ENCODE data around the gene GRIK2. TPM values are rescaled to one million over a fixed set of nuclear protein-coding genes. Genes with fewer than 3 reads are reported as not detected.
"Not testable (repeated sequence)": the region's sequence is repeated elsewhere in the genome, so short reads cannot be mapped to it uniquely, and the experiment has no call there.

Gene GRIK2
- polyA plus RNA-seq (ENCODE audit: insufficient read length) = 1.3 TPM

DNA sequence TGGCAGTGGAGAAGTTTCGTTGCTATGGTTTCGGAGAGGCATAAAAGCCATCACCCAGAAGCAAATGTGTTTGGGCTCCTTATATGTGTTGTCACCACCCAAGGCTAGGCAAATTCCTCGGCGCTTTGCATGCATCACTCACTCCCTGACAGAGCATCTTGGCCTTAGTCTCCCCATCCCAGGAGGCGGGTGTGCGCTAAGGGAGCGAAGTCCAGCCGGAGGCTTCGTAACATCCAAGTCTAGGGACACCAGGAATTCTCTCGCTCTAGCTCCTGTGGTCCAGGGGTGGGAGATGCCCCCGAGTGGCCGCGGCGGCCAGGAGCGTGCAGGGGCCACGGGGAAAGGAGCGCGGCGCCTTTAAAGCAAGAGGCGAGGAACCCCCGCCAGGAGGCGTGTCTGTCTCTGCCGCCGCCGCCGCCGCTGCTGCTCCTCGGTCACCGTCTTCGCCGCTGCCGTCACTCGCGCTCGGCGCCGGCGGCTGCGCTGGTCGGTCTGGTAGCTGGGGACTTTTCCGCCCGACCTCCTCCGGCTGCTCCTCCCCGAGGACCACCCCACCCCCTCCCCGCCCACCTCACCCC lies at the start of gene GRIK2:
GRIK2 (plus strand) TSS at position 458 of the 578 bp plus-strand sequence.
- no peak for DNase-seq (ENCODE audit: low read depth)

DNA sequence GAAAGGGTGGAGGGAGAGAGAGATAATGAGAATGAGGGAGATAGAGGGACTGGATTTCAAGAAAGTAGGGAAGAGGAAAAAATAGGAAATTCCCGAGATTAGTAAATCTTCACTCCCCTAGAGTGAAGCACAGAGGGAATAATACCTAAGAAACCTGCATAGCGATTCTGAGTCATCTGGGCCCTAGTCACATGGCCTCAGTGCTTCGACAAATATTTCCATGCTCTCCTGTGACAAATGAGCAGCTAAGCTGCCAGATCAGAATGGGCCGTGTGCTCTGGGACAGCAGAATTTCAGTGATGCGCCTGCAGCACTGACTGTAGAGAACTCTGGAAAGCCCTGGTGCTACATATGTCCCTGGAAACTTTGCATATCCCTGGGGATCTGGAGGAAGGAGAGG lies 48.6 kb upstream of the GRIK2 start:
- DNase-seq (ENCODE audit: low read depth) = no peak

DNA sequence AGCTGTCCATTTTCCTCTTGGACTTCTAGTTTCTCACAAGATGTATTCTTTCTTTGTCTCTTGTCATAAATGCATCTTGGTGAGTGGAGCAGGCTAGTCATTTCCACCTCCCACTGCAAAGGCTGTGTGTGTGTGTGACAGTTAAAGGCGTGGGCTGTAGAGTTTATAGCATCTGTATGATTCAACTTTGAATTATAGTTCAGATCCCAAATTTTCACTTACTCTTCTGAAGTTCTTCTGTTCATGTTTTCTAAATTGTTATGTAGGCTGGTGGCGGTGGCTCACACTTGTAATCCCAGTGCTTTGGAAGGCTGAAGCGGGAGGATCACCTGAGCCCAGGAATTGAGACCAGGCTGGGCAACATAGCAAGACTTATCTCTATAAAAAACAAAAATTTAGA lies 44.7 kb upstream of the GRIK2 start:
- DNase-seq (ENCODE audit: low read depth) = no peak

DNA sequence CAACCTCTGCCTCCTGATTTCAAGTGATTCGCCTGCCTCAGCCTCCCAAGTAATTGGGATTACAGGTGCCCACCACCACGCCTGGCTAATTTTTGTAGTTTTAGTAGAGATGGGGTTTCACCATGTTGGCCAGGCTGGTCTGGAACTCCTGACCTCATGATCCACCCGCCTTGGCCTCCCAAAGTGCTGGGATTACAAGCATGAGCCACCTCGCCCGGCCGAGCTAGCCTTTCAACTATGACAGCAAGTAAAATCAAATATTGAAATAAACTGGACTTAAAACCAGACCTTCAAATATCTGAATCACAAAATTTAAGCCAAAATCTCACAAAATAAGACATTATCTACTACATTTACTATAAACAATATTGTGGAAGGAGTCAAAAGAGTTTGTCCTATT lies 42.9 kb upstream of the GRIK2 start:
- not testable (repeated sequence) for DNase-seq (ENCODE audit: low read depth)

DNA sequence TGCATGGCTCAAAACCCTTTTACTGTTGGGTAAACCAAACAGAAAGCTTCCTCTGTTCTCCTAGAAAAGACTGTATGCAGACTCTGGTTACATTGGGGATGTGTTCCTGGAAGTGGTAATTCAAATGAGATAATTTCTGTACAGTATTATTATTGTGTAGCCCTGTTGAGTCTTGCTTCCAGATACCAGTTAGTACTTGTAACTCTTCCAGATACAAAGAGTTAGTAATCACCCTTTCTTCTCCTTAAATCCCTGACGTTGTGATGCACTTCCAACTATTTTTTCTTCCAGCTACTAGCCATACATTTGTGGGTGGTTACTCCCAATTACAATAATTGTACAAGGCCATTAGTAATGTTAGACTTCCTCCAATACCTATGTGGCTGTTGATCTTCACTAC lies 42.3 kb upstream of the GRIK2 start:
- DNase-seq (ENCODE audit: low read depth) = no peak

DNA sequence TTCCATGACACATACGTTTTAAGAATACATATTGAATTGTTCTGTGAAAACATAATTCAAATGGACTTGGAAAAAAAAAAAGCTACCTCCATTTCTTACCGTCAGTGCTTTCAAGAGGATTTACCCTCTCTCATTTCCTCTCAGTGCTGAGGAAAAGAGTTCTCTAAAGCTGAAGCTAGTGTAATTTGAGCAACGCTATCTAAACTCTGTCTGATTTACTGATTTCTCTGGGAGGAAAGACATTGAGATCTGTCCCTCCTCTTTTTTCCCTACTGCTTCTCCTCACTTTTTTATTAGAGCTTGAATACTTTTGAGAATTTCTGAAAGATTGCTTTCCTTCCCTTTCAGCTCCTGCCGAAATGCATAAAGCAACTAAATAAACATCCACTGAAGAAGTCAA lies 41.2 kb upstream of the GRIK2 start:
- no peak for DNase-seq (ENCODE audit: low read depth)

DNA sequence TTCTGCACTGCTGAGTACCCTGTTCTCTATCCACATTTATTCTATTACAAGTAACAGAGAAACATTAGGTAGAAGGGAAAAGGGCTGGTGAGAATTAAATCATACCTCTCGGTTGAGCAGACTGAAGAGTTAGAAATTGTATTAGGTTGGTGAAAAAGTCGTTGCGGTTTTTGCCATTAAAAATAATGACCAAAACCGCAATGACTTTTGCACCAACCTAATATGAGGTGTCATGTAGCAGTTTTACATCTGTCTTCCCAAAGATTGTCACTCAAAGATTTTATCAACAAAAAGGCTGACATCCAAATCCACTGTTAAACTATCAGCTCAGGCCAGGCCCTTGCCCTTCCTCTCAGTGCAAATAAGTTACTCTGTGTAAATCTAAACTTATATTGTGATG lies 28.3 kb upstream of the GRIK2 start:
- DNase-seq (ENCODE audit: low read depth) = no peak

DNA sequence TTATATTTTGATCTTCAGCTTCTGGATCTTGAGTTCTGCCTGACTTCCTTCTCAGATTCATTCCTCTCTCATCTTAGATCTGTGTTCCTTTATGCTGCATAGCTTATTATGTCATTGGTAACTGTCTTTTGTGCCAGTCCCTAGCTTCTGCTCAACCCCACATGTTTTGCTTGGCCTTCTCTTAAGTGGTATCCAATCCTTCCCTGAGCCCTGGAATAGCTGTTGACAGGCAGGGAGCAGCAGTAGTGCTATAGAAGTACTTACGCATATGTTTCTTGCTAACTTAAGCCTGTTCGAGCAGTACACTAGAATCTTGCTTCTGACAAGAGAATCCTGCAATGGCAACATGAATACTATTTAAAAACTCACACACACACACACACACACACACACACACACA lies 13.6 kb upstream of the GRIK2 start:
- no peak for DNase-seq (ENCODE audit: low read depth)

DNA sequence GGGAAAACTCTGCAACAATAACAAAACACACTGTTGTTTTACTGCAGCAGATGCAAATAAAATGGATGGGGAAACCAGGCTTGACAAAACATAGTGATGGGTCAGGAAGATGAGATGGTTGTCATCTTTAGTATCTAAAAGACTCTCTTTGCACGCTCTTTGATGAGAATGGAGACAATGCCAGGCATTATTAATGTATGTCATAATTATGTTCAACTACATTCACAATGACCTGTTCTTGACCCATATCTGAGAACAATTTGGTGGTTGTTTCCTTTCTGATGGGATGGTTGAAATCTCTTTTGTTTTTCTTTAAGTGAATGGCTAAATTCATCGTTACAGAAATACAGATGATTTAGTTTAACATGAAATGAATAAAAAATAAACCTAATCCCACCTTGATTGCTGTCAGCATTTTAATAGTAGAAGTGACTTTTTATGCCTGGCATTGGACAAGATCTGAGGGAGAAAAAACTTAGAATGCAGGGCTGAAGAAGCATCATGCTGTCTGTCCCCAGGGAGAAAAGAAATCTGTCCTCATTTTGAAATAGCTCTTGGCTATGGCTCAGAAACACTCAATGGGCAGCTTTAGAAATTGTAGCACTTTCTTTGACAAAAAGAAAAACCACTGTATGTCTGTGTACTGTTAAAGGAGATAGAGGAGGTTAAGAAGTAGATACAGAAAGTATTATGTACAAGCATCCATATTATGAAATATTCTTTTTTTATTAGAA lies 12.4 kb upstream of the GRIK2 start:
- DNase-seq (ENCODE audit: low read depth) = no peak

DNA sequence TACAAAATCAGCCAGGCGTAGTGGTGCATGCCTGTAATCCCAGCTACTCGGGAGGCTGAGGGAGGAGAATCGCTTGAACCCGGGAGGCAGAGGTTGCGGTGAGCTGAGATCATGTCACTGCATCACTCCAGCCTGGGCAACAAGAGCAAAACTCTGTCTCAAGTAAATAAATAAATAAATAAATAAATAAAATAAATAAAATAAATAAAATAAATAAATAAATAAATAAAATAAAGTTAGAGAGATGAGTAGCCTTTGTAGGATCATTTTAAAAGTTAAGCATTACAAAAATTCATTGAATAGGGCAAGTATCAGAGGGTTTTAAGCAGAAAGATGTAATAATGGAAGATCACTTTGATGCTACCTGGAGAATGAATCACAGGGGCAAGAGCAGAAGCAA lies 9.8 kb upstream of the GRIK2 start:
- DNase-seq (ENCODE audit: low read depth) = not testable (repeated sequence)

DNA sequence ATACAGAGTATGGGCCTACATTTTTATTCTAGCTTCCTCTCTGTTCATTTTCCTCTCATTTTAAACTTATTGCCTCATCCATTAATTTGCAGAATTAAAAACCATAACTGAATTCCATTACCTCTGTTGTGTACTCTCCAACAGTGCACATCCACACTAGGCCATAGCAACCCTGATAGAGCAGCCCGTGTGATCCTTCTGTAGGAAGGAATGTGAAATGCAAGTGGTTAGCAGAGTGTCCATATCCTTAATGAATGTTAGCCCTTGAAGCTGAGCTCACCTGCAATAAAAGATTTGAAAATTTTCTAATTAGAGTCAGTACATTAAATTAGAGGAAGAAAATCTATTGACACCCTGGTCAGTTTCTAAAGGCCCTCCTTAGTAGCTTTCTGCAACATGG lies 6.5 kb upstream of the GRIK2 start:
- DNase-seq (ENCODE audit: low read depth) = no peak

DNA sequence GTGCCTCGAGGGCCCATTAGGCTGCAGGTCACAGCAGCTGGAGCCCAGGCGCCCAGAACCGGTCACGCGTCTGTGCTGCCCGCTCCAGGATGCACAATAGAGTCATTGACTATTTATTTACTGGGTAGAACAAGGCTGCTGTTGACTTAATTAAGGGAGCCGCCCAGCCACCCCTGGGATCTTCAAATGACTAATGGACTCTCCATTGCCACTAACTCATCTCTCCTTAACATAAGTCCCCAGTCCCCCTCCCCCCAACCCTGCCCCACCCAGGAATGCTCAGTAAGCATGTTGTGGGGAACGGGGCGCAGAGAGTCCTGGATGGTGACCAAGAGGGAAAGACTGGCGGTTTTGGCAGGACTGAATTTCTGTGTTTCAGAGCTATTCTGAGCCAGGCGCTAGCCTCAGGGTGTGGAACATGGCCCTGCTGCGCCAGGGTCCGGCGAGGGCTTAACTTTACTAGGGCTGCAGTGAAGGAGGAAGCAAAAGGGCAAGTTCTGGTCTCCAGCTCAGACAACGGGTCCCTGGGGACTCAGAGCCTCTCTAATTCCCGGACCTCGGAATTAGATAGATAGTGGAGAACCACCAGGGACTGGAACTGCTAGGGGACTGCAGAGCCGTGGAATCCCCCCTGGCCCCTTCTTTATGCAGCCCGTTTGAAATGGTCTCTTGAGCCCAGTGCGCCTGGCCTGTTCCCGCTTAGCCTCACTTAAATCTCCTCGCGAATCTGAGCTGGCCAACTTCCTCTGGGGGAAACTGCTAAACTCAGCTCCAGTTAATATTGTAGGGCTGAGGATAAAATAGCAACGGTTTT lies 1.5 kb upstream of the GRIK2 start:
- no peak for DNase-seq (ENCODE audit: low read depth)

DNA sequence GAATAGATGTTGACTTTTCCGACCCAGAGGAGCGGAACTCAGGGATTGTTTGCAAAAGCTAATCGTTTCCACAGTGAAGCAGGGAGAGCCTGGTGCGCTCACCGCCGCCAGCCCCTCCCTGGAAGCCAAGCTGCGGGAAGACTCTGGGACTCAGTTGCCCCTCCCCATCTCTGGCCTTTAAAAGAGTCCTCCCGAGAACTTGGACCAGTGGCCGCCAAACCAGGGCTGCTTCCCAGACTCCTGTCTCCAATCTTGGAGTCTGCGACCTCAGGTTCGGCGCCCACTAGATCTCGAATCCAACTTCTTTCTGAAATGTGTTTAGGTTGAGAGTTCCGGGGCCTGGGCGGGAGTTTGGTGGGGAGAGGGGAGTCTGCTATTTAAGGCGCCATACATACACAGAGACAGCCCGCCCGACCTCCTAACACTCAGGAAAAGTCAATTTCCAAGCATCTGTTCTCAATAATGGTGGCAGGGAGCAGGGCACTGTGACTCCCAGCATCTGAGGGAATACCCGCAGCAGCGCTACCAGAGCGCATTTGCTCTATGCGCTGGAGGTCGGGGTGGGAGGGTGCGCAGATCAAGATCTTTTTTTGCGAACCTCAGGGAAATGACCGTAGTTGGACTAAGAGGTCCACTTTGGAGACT lies 800 bp upstream of the GRIK2 start:
- DNase-seq (ENCODE audit: low read depth) = no peak

DNA sequence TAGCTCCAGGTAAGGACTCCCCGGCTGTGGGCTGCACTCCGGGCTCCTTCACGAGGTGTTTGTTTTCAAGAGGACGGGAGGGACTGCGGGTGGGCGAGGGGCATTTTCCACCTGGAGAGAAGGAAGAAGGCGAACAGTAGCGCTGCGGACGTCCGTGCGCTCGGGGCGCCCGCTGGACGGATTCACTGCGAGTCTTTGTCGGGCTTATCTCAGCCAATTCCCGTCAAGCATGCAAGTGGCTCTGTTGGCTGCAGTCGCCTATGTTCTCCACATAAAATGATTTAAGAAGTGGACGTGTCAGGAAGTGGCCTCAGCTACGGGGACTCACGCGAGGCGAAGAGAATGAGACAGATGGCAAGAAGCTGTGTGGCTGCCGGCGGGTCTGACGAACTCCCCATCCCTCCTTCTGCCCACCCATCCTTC lies 332 bp downstream of the GRIK2 start:
- DNase-seq (ENCODE audit: low read depth) = no peak

DNA sequence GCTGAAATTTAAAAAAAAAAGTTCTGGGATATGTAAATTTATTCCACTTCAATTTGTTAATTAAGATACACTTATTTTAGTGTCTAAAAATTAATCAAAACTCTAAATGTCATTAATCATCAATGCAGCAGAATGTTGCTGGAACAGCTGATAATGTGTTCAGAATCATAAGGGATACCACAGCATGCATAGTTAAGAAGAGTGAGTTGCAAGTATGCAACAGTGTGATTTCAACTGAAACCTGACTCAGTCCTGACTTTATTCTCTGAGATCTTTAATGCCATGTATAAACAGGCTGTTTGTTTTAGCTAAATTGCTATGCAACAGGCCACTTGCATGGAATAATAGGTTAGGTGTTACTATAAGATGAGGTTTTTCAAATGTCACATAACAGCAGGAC lies 1.4 kb downstream of the GRIK2 start:
- DNase-seq (ENCODE audit: low read depth) = no peak

DNA sequence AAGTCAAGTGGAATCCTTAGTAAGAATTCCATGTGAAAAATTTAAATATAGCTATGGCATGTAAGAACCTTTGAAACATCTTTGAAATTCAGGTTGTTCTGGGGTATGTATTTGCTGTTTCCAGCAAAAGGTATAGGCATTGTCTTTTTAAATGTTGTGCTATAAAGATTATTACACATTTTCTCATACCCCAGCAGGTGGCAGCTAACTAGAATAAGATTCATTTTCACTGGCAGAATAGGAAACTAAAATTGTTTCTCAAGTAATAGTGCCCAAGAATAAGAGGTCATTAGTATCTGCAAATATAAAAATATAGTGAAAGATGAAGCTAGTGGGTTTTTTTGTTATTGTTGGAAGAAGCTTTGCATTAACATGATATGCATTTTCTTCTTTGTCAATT lies 1.8 kb downstream of the GRIK2 start:
- DNase-seq (ENCODE audit: low read depth) = no peak

DNA sequence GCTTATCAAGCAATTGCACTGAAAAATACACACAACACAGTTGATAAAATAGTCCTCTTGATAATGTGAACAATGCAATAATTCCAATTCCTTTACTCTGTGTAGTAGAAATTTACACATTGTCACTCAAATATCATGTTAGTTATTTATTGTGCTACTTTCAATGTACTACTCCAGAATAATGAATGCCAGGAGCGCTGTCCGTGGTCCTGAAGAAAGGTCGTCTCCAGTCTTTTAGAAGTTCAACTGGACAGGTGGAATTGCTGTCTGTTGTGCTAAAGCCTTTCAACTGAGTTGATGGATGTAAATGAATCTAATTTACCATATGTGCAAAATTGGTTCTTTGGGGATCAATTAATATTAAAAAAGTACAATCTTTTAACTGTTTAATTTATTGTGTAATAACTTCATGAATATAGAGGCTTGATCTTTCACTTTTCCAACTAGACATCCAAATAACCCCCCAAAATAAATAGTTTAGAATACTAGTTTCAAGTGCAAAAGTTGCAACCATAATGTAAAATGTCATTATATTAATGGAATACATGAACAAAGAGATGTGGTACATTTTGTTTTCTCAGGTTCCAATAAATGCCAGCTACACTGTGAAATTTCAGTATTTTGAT lies 3.2 kb downstream of the GRIK2 start:
- peak; percentile 35 for DNase-seq (ENCODE audit: low read depth)

DNA sequence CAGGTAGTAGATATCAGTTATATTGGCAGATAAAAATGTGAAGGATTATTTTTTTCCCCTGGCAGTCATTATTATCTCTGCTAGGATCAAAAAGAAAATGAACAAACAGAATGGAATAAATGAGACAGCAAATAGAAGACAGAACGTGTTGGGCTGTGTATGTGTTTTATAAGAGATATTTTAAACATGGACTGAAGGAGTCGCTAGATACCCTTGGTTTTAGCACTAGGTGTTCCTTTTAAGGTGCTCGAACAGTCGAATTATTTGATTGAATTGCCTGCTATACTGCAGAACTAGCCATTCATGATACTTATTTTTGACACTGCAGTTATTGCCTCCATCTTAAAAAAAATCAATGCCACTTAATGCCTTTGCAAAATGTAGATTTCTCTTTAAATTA lies 3.7 kb downstream of the GRIK2 start:
- DNase-seq (ENCODE audit: low read depth) = no peak

DNA sequence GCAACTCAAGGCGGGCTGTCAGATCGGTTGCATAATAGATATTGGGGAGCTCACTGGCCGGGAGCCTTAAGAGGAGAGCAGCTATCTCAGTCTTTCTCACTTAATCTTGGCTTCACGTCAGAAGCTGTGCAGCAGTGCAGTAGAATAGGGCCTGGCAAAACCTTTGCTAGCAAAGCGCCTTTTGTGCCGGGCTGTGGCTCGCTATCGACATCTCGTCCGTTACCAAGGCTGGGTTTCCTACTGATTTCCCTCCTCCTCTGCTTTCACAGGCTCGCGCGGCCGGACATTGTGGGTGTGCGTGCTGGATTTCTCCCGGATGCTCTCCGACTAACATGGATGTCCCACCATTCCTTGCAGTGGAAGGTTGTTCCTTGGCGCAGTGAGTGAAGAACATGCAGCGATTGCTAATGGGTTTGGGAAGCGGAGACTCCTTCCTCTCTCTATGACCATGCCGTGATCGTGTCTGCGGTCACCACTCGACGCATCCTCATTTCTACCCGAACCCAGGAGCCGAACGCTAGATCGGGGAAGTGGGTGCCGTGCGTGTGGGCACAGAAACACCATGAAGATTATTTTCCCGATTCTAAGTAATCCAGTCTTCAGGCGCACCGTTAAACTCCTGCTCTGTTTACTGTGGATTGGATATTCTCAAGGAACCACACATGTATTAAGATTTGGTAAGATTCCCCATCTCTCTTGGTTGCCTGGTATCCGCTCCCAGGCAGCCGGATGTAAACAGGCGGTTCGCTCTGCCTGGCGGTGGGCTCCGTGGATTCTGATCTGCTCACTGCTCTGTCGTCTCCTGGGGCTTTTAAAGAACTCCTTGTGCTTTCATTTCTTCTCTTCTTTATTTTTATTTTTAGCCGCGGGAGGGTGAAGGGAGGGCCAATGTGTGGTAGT lies 5.5 kb downstream of the GRIK2 start:
- no peak for DNase-seq (ENCODE audit: low read depth)

DNA sequence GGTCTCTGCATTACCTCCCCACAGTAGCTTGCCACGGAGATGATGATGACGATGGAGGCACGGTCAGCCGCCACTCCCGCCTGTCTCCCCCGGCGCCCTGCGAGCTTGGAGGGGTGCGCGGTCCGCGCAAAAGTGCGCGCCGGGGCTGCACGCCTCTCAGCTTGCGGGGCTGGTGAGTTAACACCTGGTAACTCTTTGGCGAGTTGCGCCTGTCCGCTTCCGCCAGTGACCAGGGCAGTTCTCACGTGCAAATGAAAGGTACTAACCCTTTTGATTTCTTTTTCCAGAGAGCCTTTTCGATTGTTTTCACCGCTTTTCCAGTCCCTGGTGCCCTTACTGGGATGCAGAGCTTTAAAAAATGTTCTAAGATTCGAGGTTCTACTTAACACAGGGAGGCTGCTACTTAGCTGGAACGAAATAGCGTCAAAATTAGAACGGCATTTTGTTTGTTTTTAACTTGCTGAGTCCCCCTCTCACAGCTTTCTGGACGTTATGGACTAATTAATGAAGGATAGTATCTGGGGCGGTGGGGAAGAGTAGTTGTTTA lies 6.2 kb downstream of the GRIK2 start:
- DNase-seq (ENCODE audit: low read depth) = no peak
